GM18907 (cell line): Measurements from ENCODE around the gene LGR4.

Source experiments
- ATAC-seq: cut with Tn5 transposase; IDR thresholded peaks from one replicate; pipeline ENCODE4 v1.9.1; 2021; ENCODE audit warnings: mild to moderate bottlenecking, moderate library complexity; ENCODE audit not compliant: unreplicated experiment

LGR4 gene

DNA sequence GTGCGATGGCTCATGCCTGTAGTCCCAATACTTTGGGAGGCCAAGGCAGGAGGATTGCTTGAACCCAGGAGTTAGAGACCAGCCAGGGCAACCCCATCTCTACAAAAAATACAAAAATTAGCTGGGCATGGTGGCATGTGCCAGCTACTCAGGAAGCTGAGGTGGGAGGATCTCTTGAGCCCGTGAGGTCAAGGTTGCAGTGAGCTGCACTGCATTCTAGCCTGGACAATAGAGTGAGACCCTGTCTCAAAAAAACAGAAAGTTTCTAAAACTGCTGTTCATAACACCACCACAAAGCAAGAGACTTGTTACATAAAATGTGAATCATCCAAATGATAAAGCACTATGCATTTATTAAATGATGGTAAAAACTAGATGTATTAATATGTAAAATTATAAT lies 69.4 kb downstream of the LGR4 start:
- ATAC-seq, result no peak

- no peak for ATAC-seq
Observed at GRCh38 chr11:27402450-27402849, 70.1 kb downstream of the LGR4 start.

GRCh38 chr11:27401833-27402316 lies 70.7 kb downstream of the LGR4 start:
- ATAC-seq, result no peak

DNA sequence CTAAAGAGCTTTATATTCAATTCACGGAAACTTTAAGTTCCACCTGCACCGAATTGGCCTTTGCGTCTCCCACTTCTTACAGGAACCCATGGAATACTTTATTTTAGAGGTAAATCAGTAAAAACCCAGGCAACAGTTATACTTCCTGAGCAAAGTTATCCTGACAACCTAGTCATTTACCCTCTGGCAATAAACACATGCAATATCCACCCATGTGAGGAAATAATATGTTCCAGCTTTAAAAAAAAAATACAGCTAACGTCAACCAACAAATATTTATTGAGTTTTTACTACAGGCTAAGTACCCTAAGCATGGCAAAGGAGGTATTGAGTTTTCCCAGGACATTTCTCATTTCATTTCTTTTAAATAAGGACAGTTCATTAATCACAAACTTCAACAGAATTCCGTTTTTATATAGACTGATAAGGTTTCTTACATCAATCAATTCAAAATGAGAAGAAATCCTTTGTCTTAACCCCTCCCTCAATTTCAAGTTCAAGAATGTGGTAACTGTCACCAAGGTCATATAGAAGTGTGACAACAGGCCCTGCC lies 71.2 kb downstream of the LGR4 start:
- no peak for ATAC-seq

GRCh38 chr11:27398400-27398770 lies 74.2 kb downstream of the LGR4 start:
- no peak for ATAC-seq

- no peak for ATAC-seq
Observed at GRCh38 chr11:27397624-27398399, 74.8 kb downstream of the LGR4 start.

- no peak for ATAC-seq
Observed at GRCh38 chr11:27396259-27396839, 76.2 kb downstream of the LGR4 start.

DNA sequence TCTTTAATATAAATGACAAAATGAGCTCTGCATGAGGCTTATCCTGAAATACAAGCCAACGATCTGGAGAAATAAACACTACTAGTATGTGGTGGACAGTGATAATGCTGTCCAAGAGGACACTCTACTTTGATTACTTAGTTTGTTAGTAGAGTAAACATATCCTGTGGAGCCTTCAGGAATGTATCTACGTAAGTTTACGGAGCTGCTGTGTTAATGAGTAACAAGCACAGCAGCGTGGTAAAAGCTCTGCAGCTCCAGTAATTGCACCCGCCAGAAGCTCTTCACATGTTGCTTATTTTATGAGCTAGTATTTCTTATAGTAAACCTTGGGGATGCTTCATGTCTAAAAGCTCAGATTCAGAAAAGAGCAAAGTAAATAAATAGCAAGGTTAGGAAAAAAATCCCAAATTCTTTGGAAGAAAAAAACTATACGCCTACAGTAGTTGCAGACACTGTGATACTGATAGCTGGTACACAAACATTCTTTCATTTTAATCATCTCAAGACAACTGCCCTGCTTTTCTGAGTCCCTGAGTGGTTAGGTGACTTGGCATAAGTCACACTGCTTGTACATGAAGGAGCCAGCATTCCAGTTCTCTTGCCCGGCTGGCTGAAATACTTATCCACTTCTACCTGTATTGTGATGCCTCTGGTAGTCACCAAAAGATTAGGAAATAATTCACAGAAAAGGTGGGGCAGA lies 76.9 kb downstream of the LGR4 start:
- no peak for ATAC-seq

DNA sequence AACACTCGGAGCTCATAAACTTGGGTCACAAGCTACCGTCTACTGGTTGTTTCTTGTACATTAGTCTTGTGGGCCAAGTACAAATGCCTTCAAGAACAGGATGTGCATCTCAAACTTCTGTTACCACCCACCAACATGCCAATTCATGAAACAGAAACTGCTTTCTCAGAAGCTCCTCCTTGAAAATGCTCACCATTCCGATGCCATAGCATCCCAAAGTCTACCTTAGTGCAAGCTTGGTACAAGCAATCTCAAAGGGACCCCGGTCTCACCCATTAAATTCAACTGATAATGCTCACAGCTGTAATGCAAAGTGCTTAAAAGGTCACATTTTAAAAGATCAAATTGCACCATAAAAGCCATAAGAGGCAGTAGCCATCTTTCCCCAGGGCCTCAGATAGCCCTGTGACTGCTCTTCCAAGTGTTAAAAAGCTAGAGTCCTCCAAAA lies 77.8 kb downstream of the LGR4 start:
- no peak for ATAC-seq

DNA sequence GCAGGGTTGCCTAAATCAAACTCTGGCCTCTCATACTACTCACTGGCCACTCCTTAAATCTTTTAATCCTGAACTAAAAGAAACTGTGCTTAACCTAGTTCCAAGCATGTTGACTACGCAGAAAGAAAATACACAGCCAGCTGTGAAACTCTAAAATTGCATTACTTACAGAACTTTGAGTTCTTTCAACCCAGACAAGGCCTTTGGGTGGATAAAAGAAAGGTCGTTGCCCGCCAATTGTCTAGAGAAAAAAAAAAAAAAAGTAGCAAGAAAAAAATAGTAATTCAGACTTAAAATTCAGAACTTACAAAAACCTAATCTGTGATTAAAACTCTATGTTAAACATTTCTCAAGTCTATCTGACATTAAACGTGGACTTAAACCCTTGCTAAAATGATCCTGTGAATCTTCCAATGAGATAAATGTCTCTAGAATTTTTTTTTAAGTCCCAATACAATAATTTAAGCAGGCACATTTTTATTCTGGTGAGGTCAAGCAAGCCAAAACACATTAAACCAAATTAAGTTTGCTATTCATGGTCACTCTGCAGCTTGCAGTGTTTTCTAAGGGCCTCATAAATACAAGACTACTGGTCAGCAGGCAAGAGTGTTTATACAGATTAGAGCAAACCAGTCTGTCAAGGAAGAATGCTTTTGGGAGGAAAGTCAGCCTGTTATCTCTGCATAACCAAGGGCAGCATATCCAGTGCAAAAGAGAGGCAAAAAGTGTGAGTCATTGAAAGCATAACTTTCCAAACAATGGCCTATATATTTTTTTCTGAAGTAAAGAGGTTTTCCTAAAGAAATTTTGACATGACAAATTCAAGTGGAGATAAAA lies 80.1 kb downstream of the LGR4 start:
- ATAC-seq, result no peak

DNA sequence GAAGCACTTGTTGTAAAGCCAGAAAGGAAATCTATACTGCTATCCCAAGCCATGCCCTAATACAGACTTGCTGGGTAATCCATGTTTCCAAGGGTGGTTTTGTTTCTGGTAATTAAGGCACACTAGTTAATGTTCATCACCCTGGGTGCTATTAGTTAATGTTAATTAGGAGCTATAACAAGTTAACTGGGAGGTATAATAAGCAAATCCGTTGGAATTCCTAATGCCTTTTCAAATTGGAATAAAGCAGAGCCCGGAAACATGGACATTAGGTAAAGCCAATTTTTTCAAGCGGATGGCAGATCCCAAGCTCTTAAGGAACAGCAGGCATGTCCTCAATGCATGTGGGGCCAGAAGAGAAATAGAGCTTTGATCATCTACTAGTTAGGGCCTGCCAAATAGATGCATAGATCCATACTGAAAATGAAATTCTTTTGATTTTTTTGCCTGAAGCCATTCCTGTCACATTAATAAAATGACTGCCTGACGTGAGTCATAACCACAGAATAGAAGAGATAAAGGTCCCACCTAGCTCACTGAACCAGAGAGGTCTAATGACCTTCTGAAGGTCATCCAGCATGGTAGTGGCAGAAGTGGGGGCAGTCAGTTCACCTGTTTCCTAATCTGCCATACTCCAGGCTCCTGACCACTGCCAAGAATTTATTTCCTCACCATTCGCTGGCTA lies 81.1 kb downstream of the LGR4 start:
- ATAC-seq, result no peak

DNA sequence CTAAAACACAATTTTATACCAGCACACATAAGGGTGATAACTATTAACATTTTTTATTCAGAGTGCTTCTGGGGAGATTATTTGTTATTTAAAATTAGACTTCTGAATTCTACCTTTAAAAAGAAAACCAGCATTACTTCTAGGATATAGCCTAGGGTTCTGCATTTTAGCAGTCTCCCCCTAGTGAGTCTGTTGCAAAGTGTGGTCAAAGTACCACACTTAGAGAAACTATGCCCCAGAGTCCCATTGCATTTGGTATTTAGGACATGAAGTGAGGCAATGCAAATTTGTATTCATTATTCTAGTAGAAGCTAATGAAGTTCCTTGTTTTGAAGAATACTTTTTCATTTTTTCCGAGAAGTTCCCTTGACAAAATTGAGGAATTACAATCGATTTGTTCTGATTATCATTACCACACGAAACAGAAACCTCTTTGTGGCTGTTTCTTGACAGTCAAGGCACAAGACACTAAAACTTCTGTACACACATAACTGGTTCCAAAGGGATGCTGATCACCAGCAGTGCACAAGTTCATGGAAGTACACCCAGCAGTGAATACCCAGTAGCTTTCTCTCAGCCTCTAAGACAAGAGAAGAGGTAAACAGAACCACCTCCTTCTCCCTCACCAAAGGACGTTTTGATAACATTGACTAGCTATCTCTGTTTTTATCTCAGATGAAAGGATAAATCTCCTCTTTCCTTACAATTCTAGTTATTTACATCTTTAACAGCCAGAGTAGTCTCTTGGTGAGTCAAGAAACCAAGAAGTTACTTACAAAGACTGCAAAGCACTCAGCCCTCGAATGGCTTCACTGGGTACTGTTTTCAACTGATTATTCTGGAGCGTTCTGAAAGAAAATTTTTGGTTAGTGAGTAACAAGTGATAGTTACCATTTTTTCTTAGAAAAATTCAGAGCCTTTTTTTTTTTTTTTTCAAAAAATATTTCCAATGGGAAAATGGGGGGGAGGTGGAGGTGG lies 82.0 kb downstream of the LGR4 start:
- no peak for ATAC-seq

- no peak for ATAC-seq
Observed at GRCh38 chr11:27388869-27389268, 83.7 kb downstream of the LGR4 start.

- ATAC-seq, result no peak
Observed at GRCh38 chr11:27388001-27388400, 84.6 kb downstream of the LGR4 start.

GRCh38 chr11:27387362-27387761 lies 85.2 kb downstream of the LGR4 start:
- no peak for ATAC-seq

DNA sequence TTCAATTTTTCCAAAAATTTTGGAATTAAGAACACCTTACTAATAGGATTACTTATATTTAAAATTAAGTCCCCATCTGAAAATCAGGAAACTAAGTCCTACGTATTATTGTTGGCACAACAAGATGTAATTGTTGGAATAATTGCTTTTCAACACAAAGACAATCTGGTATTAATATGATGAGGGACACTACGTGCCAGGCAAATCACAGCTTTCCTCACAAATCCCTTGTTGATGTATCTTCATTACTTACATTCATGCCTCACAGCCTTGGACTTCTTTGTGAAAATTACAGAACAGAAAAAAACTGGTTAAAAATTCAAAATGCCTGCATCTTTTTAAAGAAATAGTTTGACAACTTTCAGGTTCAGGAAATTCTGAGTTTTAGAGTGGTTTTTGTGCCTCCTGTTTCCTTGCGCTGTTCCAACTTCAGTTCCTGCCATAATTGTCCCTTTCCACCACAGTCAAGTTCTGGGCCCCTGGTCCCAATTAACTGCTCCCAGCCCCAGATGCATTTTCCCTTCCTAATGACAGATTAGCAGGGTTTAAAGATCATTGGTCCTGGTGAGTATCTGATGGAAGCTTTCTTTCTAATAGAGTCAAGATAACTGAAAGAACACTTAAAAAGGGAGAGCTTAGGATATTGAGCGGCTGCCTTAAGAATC lies 86.3 kb downstream of the LGR4 start:
- ATAC-seq, result no peak

- ATAC-seq, result no peak
Observed at GRCh38 chr11:27385245-27385644, 87.3 kb downstream of the LGR4 start.

GRCh38 chr11:27384227-27384626 lies 88.4 kb downstream of the LGR4 start:
- no peak for ATAC-seq
